Measurements from ENCODE around the gene DUSP1. TPM values are rescaled to one million over a fixed set of nuclear protein-coding genes. Genes with fewer than 3 reads are reported as not detected.

Gene DUSP1
- total and polyA plus RNA-seq, 2 of the 4 experiments (the other 2 are of a cell fraction) = 304 to 467 TPM

DNA sequence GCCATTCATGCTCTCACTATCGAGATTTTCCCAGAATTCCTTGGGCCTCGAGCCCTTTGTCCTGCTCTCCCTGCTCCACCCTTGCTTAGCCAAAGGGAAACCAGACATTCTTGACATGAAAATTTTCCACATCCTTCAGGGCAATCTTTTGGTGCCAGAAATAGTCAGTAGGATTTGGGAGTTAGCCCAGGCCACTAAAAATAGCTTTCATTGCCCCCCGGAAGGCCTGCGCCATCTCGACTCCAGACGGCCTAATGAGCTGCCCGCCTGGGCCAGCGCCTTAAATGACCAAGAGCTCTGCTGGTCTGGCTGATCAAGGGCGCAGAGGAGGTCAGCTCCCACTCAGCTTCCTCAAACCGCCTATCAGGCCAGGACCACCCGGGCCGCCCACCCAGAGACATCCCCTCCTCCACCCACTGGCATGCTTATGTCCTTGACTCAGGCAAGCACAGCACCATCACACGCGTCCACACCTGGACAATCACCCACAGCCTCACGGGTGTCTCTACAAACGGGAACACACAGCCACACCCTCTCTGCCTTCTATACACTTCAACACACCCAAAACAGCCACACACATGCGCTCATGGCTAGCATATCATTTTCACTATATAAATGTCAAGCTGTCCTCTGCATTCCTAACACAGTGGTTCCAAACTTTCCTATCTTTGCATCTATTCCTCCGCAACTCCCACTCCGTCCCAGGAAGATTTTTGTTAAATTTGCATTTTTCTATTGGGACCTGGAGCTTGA is 20.9 kb downstream of the DUSP1 start:
- no peaks in the 10 kb centered on the region for H4K20me1 ChIP-seq (ENCODE audit: insufficient read depth, low read length)
- BruUV-seq (replicated peaks) = no TSS peak
- no peak overlapping the region for H4K91ac ChIP-seq (ENCODE audit: insufficient read depth, low read depth, low read length)
- H2BK20ac ChIP-seq (ENCODE audit: low read depth, low read length) = no peak overlapping the region
- H3K27ac ChIP-seq (ENCODE audit: insufficient read depth, low read length) = no peak overlapping the region
- no peaks in the 10 kb centered on the region for H3K79me1 ChIP-seq (ENCODE audit: low read depth in 1 of 2, low read length in 2 of 2)
- no peaks in the 10 kb centered on the region for H3K36me3 ChIP-seq (ENCODE audit: control insufficient read depth, insufficient read depth, low read length)
- H3K4me3 ChIP-seq (ENCODE audit: insufficient read depth, low read depth, low read length) = no peak overlapping the region
- H4K8ac ChIP-seq (ENCODE audit: low read depth in 2 of 2, low read length in 2 of 2) = no peak overlapping the region
- ChIA-PET CTCF (interaction anchor here (0.7 kb wide), 2 partner anchors 8 to 148 kb away, joined by 3 read pairs; no protein-coding TSS in a partner anchor), POLR2A (ENCODE audit: unreplicated experiment) (no interaction called here)
- in situ Hi-C loops (cut with MboI; ENCODE audit: low sequenced_read_pairs) = no loop called here
- no peak overlapping the region for H3K14ac ChIP-seq (replicated peaks; ENCODE audit: low read depth, low read length)
- no peak for ATAC-seq (ENCODE audit: low read depth)
- H2AK9ac ChIP-seq (replicated peaks; ENCODE audit: low read depth, low read length, poor library complexity) = no peak overlapping the region
- H3K18ac ChIP-seq (ENCODE audit: low read depth, low read length) = no peak overlapping the region
- peak overlapping the region; percentile 58; the same call in 1 of the 2 replicates for H2AK5ac ChIP-seq (ENCODE audit: low read depth, low read length)
- TF ChIP-seq ELK1 (IDR thresholded peaks at IDR 0.05; ENCODE audit: borderline replicate concordance, low read depth, low read length) (no peak), MAFK (IDR thresholded peaks at IDR 0.05; ENCODE audit: low read depth, low read length) (no peak), MAZ (IDR thresholded peaks at IDR 0.05; ENCODE audit: borderline replicate concordance, low read depth, low read length) (no peak), MXI1 (IDR thresholded peaks at IDR 0.05; ENCODE audit: borderline replicate concordance, low read depth, low read length) (no peak), CTCF (conservative IDR thresholded peaks at IDR 0.05; ENCODE audit: low read depth, low read length) (no peak), CHD1 (IDR thresholded peaks at IDR 0.05; ENCODE audit: low read depth, low read length) (no peak), RAD21 (IDR thresholded peaks at IDR 0.05; ENCODE audit: low read length) (no peak), NFE2L2 (IDR thresholded peaks at IDR 0.05; ENCODE audit: low read depth, low read length) (no peak), FOS (IDR thresholded peaks at IDR 0.05; ENCODE audit: low read depth, low read length) (no peak)
- H3K4ac ChIP-seq (ENCODE audit: low read depth, low read length) = no peak overlapping the region
- peaks cover 8% of the 10 kb centered on the region for H3K9me3 ChIP-seq (ENCODE audit: control insufficient read depth, insufficient read depth, low read length)
- no peak overlapping the region for H3K56ac ChIP-seq (ENCODE audit: extremely low read depth, insufficient read depth, low read length)
- no peak overlapping the region for H2BK5ac ChIP-seq (ENCODE audit: low read depth, low read length, poor library complexity, severe bottlenecking)
- peaks cover 2% of the 10 kb centered on the region; the same call in 1 of the 2 replicates for H3K27me3 ChIP-seq (ENCODE audit: control insufficient read depth, insufficient read depth, low read length)
- H3K23ac ChIP-seq (ENCODE audit: low read depth, low read length) = no peak overlapping the region
- DNase-seq = no peak
- 0 out of 2 replicates have a peak, but pooled peaks cover 2% of the 10 kb centered on the region for H3K9me1 ChIP-seq (ENCODE audit: insufficient read depth, low read length)
- H2BK15ac ChIP-seq (ENCODE audit: low read depth, low read length) = no peak overlapping the region
- WGBS, 2 experiments (ENCODE audit: extremely low coverage in 2 of 2, insufficient read length in 1 of 2) = 47% methylated on average over 7 of the region's 19 CpGs; no CpG with 5 or more reads in 1 of the 2 experiments
- dilution Hi-C loops (cut with HindIII; ENCODE audit: low sequenced_read_pairs, unreplicated experiment) = no loop called here
- peak overlapping the region; percentile 12 for H2AFZ ChIP-seq (replicated peaks; ENCODE audit: low read length, poor library complexity)
- H3K4me1 ChIP-seq (ENCODE audit: control insufficient read depth, insufficient read depth, low read length) = no peaks in the 10 kb centered on the region
- no peak overlapping the region for H3K4me2 ChIP-seq (ENCODE audit: low read depth, low read length)
- H4K5ac ChIP-seq (ENCODE audit: low read depth, low read length) = no peak overlapping the region
- no peak overlapping the region for H3K9ac ChIP-seq (ENCODE audit: low read depth, low read length)
- intact Hi-C loops (cut with micrococcal nuclease) = no loop called here
- no peak overlapping the region for H2BK120ac ChIP-seq (ENCODE audit: low read depth, low read length)
